Effector CD8-positive, alpha-beta T cell (primary cell): ENCODE measurements around the gene GABRB1.
"Not testable (repeated sequence)": the region's sequence is repeated elsewhere in the genome, so short reads cannot be mapped to it uniquely, and the experiment has no call there.

ENCODE experiments used
- DNase-seq: peaks from one replicate; lab custom pipeline; 2025; lab: John Stamatoyannopoulos, UW

Gene GABRB1

DNA sequence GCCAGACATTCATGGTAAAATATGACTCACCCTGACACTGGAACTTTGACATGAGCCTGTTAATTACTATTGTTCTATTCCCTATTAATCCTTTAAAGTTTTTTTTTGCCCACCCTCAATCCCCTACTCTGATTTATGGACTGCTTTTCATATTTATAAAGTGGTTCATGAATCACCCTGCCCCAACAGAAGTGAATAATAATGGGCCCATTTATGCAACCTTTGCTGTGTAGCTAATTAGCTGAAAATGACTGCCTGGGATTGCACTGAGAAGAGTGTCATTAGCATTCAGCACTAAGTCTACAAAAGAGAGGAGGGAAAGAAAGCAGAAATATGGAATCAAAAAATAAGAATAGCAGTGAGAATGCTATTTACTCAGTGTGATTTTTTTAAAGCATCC, 277.8 kb downstream of the GABRB1 start:
- DNase-seq = no peak

DNA sequence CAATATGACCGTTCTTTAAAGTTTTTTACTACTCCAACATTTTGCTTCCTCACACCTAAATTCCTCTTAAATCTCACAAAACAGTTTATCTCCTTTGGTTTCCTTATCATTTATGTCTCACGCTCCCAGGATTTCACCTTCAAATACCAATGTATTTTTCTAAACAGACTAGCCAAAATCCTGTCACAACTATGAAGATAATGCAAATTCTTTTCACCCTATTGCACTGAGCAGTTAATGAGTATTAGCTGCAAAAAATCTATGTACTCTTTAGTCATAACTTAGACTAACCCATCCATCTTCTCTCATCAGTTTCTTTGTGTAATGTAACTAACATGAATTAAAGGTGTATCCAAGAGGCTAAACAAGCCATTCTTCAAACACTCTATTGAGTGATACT, 280.8 kb downstream of the GABRB1 start:
- no peak for DNase-seq

DNA sequence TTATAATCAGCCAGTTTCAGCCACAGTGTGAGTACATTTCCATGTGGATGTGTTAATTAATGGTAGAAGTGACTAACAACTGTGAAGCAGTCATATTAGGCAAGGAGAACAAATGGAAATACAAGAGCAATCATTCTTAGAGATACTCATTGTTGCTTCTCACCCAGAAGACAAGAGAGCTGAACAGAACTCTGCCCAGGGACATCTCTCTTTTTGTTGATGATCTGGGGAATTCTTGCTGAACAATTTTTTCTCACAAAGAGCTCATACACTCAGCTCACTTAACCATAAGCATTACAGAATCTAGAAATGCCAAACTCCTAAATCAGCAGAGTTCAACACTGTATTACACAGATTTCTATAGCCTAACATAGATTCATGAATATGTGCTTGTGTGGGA, 282.0 kb downstream of the GABRB1 start:
- DNase-seq = no peak

DNA sequence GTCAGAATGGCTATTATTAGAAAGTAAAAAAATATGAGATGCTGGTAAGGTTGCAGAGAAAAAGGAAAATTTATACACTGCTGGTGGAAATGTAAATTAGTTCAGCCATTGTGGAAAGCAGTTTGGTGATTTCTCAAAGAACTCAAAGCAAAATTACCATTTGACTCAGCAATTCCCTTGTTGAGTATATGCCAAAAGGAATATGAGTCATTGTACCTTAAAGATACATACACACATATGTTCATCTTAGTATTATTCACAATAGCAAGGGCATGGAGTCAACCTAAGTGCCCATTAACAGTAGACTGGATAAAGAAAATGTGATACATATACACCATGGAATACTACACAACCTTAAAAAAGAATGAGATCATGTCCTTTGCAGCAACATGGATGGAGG, 284.0 kb downstream of the GABRB1 start:
- DNase-seq = no peak

DNA sequence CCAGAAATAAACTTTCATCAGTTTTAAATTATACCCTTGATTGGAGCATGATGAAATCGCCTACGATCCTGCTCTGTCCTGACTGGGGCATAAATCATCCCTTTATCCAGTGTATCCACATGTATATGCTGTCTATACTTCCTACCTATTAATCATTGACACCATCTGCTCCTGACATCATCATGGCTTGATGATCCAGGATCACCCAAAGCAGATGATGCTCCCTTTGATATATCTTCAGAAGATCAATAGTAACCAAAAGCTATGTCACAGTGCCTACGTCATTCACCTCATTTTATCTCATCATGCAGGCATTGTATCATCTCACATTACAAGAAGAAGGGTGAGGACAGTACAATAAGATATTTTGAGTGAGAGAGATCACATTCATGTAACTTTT, 294.7 kb downstream of the GABRB1 start:
- no peak for DNase-seq

DNA sequence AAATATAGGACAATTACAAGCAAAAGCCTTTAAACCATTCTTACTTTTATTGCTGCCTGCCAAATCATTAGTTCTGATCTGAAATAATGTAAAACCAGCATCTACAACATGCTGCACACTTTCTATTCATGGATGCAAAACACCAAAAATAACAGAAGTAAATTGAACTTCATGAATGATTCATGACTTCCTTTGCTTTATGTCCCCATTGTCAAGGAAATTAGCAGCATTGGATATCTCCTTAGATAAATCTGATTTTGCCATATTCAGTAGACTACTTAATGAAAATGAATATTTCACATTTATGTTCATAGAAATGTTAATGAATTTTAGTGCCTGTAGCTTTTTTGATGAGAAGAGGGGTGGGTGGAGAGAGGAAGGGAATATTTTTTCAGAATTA, 299.5 kb downstream of the GABRB1 start:
- DNase-seq = no peak

DNA sequence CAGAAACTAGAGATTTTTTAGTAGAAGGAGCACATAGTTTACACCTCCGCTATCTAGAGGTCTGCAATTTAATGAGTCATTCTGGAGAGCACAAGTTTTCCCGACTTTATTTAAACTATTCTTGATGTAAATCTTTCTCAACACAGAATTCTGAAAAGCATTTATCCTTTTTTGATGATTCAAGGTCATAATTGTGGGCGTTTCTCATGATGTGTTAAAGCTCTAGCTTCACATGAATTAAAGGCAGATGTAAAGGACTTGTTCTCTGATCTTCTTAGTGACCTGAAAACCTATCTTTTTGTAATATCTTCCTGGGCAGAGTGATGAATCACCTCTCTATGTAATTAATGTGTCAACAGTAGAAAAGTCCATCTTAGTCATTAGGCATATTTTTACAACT, 303.3 kb downstream of the GABRB1 start:
- no peak for DNase-seq

DNA sequence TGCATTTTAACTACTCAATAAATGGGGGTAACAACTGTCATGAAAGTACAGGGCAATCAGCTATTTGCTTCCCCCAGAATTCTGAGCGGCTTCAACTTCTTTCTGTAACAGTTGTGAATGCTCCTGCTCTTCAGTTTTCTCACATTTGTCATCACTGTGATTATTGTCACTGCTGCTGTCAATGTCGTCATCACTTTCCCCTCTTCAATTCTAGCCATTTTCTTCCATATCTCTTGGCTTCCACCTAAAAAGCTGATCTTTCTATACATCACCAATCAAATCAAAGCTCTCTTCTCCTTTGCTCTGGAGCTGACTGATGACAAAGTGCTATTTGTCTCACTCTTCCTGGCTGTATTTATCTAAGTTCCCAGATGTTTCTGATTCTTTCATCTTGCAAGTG, 306.5 kb downstream of the GABRB1 start:
- DNase-seq = no peak

DNA sequence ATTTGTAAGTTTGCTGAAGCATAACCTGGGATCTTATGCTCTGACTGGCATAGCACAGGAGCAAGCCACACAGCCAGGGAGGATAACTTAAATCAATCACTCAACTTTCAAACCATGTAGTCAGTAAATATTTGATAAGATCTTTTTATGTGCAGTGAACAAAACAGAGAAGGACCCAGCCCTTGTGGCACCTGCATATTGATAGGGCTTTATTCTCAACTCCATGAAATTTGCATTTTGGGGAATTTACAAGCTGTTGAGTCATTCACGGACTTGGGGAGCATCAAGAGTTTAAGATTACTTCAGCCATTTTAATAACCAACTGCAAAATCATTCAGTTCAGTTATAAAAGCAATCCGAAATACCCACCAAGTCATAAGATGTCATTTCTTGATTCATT, 309.5 kb downstream of the GABRB1 start:
- DNase-seq = no peak

DNA sequence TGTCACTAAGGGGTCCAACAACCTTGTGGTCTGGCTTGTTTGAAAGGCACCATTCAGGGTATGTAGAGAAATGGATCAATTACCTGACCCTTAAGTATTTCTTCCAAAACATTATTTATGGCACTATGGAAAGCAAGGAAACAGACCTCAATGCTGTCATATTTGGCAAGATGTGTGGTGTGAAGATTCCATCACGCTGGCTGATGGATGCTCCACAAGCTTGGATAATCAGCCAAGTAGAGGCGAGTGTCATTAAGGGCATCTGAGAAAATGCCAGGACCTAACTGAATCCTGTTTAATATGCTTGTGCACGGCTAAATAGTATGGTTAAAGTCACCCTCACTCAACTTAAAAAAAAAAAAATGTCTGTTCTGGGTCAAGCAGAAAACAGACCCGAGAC, 311.4 kb downstream of the GABRB1 start:
- no peak for DNase-seq

DNA sequence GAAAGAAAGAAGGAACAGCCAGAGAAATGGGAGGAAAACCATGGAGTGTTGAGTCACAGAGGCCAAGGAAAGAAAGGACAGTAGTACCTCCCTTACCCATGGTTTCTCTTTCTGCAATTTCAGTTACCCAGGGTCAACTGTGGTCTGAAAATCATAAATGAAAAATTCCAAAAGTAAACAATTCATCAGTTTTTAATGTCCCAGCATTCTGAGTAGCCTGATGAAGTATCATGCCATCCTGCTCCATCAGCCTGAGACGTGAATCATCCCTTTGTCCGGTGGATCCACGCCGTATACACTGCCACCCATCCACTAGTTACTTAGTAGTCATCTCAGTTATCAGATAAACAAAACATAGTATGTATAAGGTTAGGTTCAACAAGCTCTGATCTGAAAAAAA, 318.0 kb downstream of the GABRB1 start:
- no peak for DNase-seq

DNA sequence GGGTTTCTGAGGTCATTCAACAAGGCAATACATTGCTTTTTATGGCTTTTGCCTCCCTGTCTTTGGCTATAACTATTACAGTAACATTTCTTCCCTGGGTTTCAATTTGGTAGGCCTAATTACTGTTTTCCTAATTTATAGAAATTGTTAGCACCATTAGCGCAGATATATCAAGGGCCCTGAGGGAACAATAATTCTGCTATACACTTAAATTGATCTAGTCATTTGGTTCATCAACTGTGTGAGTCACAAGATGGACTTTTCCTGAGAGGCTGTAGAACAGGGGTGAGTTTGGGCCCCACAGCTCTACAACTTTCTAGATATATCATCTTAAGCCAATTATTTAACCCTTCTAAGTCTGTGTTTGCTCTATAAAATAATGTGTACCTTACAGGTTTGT, 324.2 kb downstream of the GABRB1 start:
- no peak for DNase-seq

DNA sequence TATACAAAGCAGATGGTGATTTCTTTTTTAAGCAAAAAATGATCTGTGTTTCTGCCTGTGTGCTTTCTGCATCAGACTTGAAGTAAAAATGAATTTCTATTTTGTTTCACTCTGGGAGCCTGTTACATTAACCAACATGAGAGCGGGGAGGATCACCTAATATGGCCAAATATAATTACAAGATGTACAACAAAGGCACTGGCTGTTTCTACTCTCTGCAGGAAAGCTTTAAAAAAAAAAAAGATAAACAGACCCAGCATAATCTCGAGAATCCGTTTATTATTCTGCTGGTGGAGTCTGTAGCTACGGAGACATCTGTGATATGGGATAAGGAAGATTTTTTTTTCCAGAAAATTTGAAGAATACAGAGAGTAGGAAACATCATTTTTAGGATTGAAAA, 328.5 kb downstream of the GABRB1 start:
- no peak for DNase-seq

DNA sequence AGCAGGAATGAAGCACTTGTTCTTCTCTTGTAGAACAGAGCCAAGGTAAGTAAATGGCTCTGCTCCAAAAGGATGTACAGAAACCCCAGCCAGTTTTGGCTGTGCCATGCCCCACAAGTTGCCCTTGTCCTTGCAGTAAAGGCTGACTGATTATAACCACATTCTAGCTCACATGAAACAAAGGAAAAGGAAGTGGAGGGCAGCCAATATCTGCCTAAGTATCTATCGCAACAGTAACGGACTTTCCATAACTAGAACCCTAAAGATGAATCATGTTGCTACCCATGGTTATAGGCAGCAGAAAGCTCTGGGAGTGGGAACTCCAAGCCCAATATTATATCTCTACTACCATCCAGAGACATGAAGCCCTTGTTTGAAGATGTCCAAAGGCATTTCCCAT, 336.4 kb downstream of the GABRB1 start:
- DNase-seq = no peak

DNA sequence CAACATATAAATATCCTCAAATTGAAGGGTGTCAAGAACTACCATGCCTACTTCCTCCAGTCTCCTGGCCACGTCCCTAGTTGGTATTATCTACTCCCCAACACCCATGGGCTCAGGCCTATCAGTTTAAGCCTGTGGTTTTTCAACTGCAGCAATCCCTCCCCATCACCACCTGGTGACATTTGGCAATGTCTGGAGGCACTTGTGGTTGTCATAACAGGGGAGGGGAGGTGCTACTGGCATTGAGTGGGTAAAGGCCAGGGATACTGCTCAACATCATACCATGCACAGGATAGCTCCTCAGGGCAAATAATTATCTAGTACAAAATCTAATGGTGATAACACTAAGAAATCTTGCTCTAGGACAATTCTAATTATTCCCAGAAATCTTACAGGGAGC, 336.8 kb downstream of the GABRB1 start:
- DNase-seq = no peak

DNA sequence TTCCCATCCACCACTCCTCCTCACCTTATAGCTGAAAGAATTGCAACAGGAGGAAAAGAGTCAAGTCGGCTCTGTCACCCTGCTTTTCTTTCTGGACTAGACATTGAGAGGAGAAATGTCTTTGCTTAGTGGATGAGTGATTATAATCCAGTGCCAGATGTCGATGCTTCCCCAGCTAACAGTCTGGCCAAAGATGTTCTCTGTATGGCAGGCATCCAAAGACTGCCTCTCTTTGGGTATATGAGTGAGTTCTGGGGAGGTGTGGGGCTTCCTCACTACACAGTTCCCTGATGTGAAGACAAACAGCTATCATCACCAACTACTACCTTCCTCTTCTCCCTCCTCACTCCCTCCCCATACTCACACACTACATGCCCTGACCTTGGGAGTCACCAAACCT, 341.2 kb downstream of the GABRB1 start:
- DNase-seq = no peak

DNA sequence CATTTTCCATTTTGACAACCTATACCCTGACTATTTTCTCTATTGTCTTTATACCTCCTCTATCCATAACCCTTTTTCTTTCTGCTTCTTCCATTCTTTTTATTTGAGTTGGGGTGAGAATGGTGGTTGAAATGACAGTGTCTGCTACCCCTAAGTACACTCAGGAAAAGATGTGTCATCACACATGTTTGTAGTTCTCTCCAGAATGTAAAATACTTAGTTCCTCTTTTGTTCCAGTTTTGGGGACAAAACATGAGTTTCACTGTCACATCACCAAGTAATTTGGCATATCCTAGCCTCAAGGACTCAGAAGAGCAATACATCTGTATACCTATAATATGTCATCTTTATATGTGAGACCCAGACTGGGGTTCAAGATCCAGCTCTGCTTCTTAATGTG, 341.8 kb downstream of the GABRB1 start:
- no peak for DNase-seq

DNA sequence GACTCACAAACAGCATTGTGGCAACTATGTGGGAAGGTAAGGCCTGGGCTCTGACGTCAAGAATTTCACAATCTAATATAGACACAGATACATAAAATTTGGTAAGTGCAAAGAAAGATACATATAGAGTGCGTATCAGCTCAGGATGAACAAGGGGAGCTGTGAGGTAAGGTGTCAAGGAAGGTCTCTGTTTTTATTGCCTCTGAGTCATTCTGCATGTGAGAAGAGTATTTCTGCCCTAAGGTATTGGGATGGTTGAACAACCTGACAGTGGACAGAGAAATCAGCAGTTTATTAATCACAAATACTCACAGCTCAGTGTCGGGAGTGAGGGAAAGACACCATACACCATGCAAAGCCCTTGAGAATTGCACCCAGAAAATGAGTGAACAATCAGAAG, 342.3 kb downstream of the GABRB1 start:
- no peak for DNase-seq

DNA sequence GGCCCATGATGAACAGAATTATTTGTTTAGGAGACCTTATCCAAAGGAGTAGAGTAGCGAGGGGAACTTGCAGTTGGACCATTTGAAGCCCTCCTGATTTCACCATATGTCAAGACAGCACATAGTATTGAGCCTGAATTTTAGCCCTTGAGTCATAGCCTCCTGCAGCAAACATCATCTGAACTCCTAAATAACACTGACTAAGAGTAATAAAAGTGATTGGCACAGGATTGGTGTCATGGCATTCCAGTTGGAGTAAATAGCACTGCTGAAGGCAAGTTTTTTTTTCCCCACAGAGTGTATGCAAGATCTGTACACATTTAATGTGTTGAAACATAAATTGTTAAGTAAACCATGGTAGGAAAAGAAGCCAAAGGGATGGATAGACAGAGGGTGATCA, 343.1 kb downstream of the GABRB1 start:
- DNase-seq = no peak

DNA sequence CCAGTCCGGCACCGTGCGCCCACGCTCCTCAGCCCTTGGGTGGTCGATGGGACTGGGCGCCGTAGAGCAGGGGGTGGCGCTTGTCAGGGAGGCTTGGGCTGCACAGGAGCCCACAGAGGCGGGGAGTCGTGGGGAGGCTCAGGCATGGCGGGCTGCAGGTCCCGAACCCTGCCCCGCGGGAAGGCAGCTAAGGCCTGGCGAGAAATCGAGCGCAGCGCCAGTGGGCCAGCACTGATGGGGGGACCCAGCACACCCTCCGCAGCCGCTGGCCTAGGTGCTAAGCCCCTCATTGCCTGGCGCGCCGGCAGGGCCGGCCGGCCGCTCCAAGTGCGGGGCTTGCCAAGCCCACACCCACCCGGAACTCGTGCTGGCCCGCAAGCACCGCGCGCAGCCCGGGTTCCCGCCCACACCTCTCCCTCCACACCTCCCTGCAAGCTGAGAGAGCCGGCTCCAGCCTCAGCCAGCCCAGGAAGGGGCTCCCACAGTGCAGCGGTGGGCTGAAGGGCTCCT, 346.7 kb downstream of the GABRB1 start:
- DNase-seq = not testable (repeated sequence)

DNA sequence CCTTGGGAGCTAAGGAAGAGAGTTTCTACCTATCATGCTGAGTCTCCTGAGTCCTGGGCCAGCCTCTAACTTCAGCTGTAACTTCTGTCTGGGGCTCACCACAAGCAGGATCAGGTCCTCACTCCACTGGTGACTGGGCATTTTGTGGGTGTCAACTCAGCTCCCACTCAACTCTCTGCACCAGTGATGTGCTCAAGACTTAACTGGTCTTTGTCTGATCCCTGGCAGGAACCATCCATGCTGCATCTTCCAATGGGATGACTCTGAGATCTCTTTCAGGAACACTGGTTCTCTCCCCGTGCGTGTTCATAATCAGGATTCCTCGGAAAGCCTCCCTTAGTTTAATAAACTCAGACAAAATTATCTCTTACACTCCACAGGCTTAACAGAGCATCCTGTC, 349.8 kb downstream of the GABRB1 start:
- no peak for DNase-seq

DNA sequence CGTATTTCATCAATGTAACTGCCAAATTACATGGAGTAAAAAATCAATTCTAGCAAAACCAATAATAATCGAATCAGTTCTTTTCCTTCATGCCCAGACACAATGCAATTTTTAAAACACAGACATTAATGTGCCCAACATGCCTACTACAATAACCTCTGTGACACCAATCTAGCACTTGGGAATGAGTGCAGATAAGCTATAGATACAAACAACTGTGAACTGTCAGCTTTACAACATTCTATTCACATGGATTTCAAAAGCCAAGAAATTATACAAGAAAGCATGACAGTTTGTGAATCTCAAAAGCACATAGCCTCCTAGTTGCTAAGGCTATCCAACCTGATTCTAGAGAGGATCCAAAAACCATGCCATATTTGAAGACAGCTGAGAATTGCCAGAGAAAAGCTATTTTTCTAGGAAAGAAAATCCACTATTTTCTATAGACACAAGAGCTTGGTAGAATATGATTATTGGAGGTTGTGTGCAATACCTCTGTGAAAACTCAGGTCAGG, 351.5 kb downstream of the GABRB1 start:
- DNase-seq = no peak

DNA sequence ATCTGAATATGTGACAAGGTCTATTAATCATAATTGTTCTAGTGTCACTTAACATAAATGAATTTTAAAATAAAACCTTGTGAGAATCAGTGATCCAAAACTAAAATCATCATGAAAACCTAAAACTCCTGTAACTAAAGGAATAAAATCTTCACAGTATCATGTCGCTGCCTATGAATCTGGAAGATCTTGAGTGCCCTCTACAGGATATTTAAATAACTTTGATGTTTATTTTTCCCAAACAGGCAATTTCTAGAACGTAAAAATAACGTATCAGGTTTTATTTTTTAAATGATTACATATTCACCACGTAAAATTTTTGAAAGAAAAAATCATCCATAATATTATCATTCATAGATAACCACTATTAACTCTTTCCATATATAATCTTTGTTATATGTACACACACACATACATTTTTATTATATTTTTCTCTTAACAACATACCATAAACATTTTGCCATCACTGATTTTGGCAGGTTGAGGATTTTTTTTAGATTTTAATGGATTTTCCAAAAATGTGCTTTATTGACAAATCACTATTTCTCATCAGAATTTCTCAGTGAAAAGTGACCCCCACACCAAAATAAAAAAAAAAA, 352.6 kb downstream of the GABRB1 start:
- DNase-seq = no peak

DNA sequence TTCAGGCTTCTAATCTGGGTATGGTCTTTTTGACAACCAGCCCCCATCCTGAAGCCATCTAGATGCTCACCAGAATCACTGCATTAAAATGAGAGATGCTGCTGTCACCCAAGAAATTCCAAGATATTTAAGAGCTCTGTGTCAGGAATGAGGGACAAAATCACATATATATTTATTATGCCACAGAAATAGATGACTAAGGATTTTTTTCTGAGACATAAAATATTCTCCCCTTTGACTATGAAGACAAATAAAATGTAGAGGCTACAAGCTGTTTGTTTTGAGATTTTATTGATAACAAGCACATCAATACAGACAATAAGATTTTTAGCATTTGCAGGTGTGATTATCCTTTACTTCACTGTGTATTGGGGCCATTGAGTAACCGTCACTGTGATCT, 354.8 kb downstream of the GABRB1 start:
- no peak for DNase-seq
